Lung (tissue), 12 donors: Measurements from ENCODE around the gene PLCL1. TPM values are rescaled to one million over a fixed set of nuclear protein-coding genes. Genes with fewer than 3 reads are reported as not detected.

ENCODE experiments used
- ATAC-seq: fragments of 200-7000 bp; cut with Tn5 transposase; one replicate; pipeline ENCODE4 v1.9.1; 2020; ENCODE audit warnings: moderate number of reproducible peaks; ENCODE audit not compliant: insufficient read depth, low FRiP score
- DNase-seq, 3 donors: peaks; one replicate each; pipeline ENCODE4 v3.0.0-alpha.2; 2013 to 2017
- H3K27ac ChIP-seq, 2 donors: one replicate each; pipeline ENCODE4 v1.5.1; 2013; ENCODE audit warnings: mild to moderate bottlenecking in 2 of 2, moderate library complexity in 2 of 2, control low read depth in 1 of 2, inconsistent platforms in 1 of 2, low read depth in 1 of 2, low read length in 1 of 2
- H3K27me3 ChIP-seq, 3 donors: one replicate each; pipeline ENCODE4 v1.5.1; 2013; ENCODE audit warnings: low read length in 2 of 3; ENCODE audit not compliant: control insufficient read depth in 3 of 3, insufficient read depth in 3 of 3
- H3K36me3 ChIP-seq, 4 donors: one replicate each; pipeline ENCODE4 v1.5.1; 2013; ENCODE audit warnings: low read length in 4 of 4, mild to moderate bottlenecking in 1 of 4, moderate library complexity in 1 of 4; ENCODE audit not compliant: control insufficient read depth in 4 of 4, insufficient read depth in 4 of 4
- H3K4me1 ChIP-seq, 5 donors: one replicate each; pipeline ENCODE4 v1.5.1; 2013; ENCODE audit warnings: low read length in 5 of 5, mild to moderate bottlenecking in 2 of 5, moderate library complexity in 1 of 5; ENCODE audit not compliant: control insufficient read depth in 5 of 5, insufficient read depth in 5 of 5
- H3K4me3 ChIP-seq: one replicate; pipeline ENCODE4 v1.5.1; 2013; ENCODE audit warnings: mild to moderate bottlenecking, control low read depth, moderate library complexity
- H3K9ac ChIP-seq, 2 donors: one replicate each; pipeline ENCODE4 v1.5.1; 2013; ENCODE audit warnings: low read length in 2 of 2, control low read depth in 1 of 2; ENCODE audit not compliant: insufficient read depth in 1 of 2
- H3K9me3 ChIP-seq, 4 donors: one replicate each; pipeline ENCODE4 v1.5.1; 2013; ENCODE audit warnings: low read length in 3 of 4, mild to moderate bottlenecking in 1 of 4, moderate library complexity in 1 of 4; ENCODE audit not compliant: control insufficient read depth in 4 of 4, insufficient read depth in 3 of 4
- WGBS, 2 donors: extraction: QIAGEN DNeasy Blood & Tissue Kit; methylation state at CpG; one replicate each; pipeline ENCODE4 v1.1.7; 2013; 5-methylcytosine and 5-hydroxymethylcytosine counted together
- polyA plus RNA-seq, 2 donors: library from polyadenylated mRNA; stranded (reverse); fragments of 200-250 nt; gene quantifications; one replicate each; pipeline ENCODE4 v1.2.1, GENCODE V29; 2013
- total RNA-seq, 2 donors: library from RNA; depleted of rRNA in 1 of 2; stranded (reverse); fragments of >200 nt in 1 of 2; gene quantifications; one replicate each; pipeline ENCODE4 v1.2.1, GENCODE V29; 2014 to 2021
- TF ChIP-seq, protein P1 (sequence below): IDR thresholded peaks from 2 replicates; pipeline ENCODE4 v1.5.1; 2012; ENCODE audit warnings: mild to moderate bottlenecking; ENCODE audit errors: control extremely low read depth, extremely low read depth
- donor health status: control.
- donor health status: control.
- donor health status: Bipolar disorder and iron deficiency.
- donor health status: healthy.
- donor health status: DM: yes; HTN: yes; CAD: no.

The PLCL1 gene
- total and polyA plus RNA-seq, 4 donors: 1.1 to 13.0 (median 2.9) TPM

DNA sequence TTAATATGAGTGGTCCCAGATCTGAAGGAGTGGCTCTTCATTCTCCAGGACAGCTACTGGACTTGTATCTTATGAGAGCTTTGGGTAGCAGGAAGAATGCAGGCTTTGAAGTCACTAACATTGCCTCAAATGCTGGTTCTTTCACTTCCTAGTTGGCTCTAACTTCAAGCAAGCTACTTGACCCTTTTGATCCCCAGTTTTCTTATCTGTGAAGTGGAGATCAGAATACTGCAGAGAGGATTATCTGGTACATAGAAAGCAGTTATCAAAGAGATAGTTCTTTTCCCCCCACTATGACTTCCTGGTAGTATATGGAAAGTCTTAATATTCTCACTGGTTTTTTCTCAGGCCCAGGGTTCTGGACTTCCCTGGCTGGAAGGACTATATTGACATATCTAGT is 3.4 kb upstream of the PLCL1 start:
- TF ChIP-seq, protein P1, sequence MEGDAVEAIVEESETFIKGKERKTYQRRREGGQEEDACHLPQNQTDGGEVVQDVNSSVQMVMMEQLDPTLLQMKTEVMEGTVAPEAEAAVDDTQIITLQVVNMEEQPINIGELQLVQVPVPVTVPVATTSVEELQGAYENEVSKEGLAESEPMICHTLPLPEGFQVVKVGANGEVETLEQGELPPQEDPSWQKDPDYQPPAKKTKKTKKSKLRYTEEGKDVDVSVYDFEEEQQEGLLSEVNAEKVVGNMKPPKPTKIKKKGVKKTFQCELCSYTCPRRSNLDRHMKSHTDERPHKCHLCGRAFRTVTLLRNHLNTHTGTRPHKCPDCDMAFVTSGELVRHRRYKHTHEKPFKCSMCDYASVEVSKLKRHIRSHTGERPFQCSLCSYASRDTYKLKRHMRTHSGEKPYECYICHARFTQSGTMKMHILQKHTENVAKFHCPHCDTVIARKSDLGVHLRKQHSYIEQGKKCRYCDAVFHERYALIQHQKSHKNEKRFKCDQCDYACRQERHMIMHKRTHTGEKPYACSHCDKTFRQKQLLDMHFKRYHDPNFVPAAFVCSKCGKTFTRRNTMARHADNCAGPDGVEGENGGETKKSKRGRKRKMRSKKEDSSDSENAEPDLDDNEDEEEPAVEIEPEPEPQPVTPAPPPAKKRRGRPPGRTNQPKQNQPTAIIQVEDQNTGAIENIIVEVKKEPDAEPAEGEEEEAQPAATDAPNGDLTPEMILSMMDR: no peak
- no peak overlapping the region for H3K27ac ChIP-seq
- H3K36me3 ChIP-seq: no peaks in the 10 kb centered on the region
- H3K27me3 ChIP-seq: no peaks in the 10 kb centered on the region
- peaks cover 0 to 2% (median 0%) of the 10 kb centered on the region in 4 donors for H3K9me3 ChIP-seq
- no peak overlapping the region for H3K9ac ChIP-seq
- ATAC-seq (no peak), DNase-seq (no peak)
- H3K4me3 ChIP-seq: no peak overlapping the region
- peaks cover 0 to 15% (median 3%) of the 10 kb centered on the region in 5 donors for H3K4me1 ChIP-seq

DNA sequence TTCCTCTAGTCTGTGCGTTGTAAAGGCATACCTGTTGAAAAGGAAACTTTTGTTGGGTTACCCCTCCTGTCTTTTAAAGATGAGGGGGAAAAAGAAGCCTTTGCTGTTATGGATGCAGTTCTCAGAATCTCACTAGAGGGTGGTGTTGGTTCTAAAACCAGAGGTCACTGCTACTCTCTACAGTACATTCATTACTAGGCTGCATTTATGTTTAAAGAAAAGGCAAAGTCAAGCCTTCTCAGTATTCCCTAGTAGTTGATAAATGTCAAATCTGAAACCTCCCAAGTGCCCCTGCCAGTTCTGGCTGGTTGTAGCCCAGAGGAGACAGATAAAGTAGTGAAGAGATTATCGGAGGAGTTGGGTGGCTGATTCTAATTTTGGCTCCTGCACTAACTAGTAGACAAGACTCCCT is 1.4 kb upstream of the PLCL1 start:
- ATAC-seq: no peak
- H3K36me3 ChIP-seq: no peaks in the 10 kb centered on the region
- no peaks in the 10 kb centered on the region for H3K27me3 ChIP-seq
- no peak overlapping the region for H3K9ac ChIP-seq
- peaks cover 0 to 28% (median 4%) of the 10 kb centered on the region in 5 donors for H3K4me1 ChIP-seq
- TF ChIP-seq, protein P1: peak; percentile 67
- WGBS, 2 donors: 30 to 31% methylated on average over 2 of the region's 2 CpGs
- H3K9me3 ChIP-seq: no peaks in the 10 kb centered on the region
- peak overlapping the region in 1 of 2 donors; percentile 50 for H3K27ac ChIP-seq
- DNase-seq: peak; percentile 33 to 84 (median 80)
- no peak overlapping the region for H3K4me3 ChIP-seq

DNA sequence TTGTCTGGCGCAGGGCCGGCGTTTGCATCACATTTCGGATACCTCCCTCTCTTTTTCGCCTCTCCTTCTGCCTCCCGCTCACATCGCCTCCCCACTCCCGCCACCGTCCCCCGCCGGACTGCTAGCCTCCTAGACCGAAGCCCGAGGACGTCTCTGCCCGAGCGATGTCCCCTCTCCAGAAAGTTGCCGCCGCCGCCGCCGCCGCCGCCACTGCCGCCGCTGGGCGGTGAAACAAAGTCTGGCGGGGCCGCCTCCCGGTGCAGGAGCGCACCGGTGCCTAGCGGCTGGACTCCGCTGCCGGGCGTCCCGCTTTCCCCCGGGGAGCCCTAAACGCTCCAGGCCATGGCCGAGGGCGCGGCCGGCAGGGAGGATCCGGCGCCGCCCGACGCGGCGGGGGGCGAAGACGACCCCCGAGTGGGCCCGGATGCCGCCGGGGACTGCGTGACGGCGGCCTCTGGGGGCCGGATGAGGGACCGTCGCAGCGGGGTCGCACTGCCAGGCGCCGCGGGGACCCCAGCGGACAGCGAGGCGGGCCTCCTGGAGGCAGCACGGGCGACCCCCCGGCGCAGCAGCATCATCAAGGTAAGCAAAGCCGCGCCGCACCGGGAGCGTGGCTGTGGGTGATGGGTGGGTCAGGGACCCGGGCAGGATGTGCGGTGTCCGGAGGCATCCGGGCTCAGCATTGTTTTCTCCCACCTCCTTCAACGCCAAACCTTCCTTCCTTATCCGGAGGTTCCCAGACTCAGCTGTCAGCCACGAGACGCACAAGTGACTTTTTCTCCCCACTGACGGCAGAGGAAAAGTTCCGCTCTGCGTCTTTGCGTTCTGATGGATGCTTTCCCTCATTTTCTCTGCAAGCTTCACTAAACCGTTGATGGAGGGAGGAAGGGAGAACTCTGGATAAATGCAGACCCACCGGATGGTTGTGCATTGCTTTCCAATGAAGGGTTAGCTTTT is 643 bp downstream of the PLCL1 start:
- Histone ChIP-seq H3K36me3 (no peaks in the 10 kb centered on the region), H3K27me3 (no peaks in the 10 kb centered on the region), H3K27ac (peak overlapping the region; percentile 86 to 87), H3K4me3 (peak overlapping the region; percentile 81), H3K9me3 (no peaks in the 10 kb centered on the region), H3K4me1 (peaks cover 0 to 38% (median 4%) of the 10 kb centered on the region in 5 donors), H3K9ac (peak overlapping the region in 1 of 2 donors; percentile 45)
- DNase-seq (peak; percentile 22 to 61 (median 60)), ATAC-seq (peak; percentile 43)
- TF ChIP-seq, protein P1: no peak
- 0 to 1% methylated on average over 67 to 92 of the region's 92 CpGs for WGBS, 2 donors
